CD4-positive, alpha-beta memory T cell (primary cell): Measurements from ENCODE around the gene DIAPH1. TPM values are rescaled to one million over a fixed set of nuclear protein-coding genes. Genes with fewer than 3 reads are reported as not detected.

Source experiments
- polyA plus RNA-seq, 2 donors: library from polyadenylated mRNA; unstranded; fragments of 300-500 nt; fragmentation: Illumina TruSeq; gene quantifications; one replicate each; pipeline ENCODE4 v1.2.3, GENCODE V29; 2021
- total RNA-seq, 2 experiments: library from RNA; stranded (reverse); gene quantifications; one replicate each; pipeline ENCODE4 v1.2.3, GENCODE V29; 2021

The DIAPH1 gene
- total and polyA plus RNA-seq, 4 experiments from 2014 or later, result 81.5 to 211 (median 178) TPM

Other genes starting within 250 kb of the DIAPH1 start
- gene PCDHGB3, start 248.8 kb downstream of the DIAPH1 start, total RNA-seq, result under 1 TPM; 0.50 to 0.76 TPM
- not detected for gene PCDHGB3, start 248.8 kb downstream of the DIAPH1 start, polyA plus RNA-seq
- gene PCDHGA6, start 245.1 kb downstream of the DIAPH1 start, total RNA-seq, result under 1 TPM; 0.50 to 0.76 TPM
- under 1 TPM in 1 of 2 donors, not detected in 1; 0.03 TPM for gene PCDHGA6, start 245.1 kb downstream of the DIAPH1 start, polyA plus RNA-seq
- gene PCDHGA7, start 236.3 kb downstream of the DIAPH1 start, total RNA-seq, result under 1 TPM; 0.26 to 0.44 TPM
- not detected for gene PCDHGA7, start 236.3 kb downstream of the DIAPH1 start, polyA plus RNA-seq
- under 1 TPM; 0.19 to 0.23 TPM for gene PCDHGB4, start 231.3 kb downstream of the DIAPH1 start, total RNA-seq
- under 1 TPM in 1 of 2 donors, not detected in 1; 0.13 TPM for gene PCDHGB4, start 231.3 kb downstream of the DIAPH1 start, polyA plus RNA-seq
- gene PCDHGA8, start 226.4 kb downstream of the DIAPH1 start, total RNA-seq, result under 1 TPM in 1 of 2 experiments, not detected in 1; 0.17 TPM
- gene PCDHGA8, start 226.4 kb downstream of the DIAPH1 start, polyA plus RNA-seq, result not detected
- under 1 TPM; 0.42 to 0.49 TPM for gene PCDHGB5, start 221.1 kb downstream of the DIAPH1 start, total RNA-seq
- under 1 TPM in 1 of 2 donors, not detected in 1; 0.39 TPM for gene PCDHGB5, start 221.1 kb downstream of the DIAPH1 start, polyA plus RNA-seq
- gene PCDHGA9, start 216.2 kb downstream of the DIAPH1 start, total RNA-seq, result under 1 TPM; 0.17 to 0.25 TPM
- gene PCDHGA9, start 216.2 kb downstream of the DIAPH1 start, polyA plus RNA-seq, result under 1 TPM in 1 of 2 donors, not detected in 1; 0.09 TPM
- under 1 TPM; 0.22 to 0.26 TPM for gene PCDHGB6, start 211.0 kb downstream of the DIAPH1 start, total RNA-seq
- under 1 TPM in 1 of 2 donors, not detected in 1; 0.11 TPM for gene PCDHGB6, start 211.0 kb downstream of the DIAPH1 start, polyA plus RNA-seq
- gene PCDHGA10, start 206.0 kb downstream of the DIAPH1 start, total RNA-seq, result under 1 TPM; 0.25 to 0.35 TPM
- gene PCDHGA10, start 206.0 kb downstream of the DIAPH1 start, polyA plus RNA-seq, result not detected
- gene PCDHGB7, start 201.3 kb downstream of the DIAPH1 start, total RNA-seq, result under 1 TPM; 0.32 to 0.33 TPM
- gene PCDHGB7, start 201.3 kb downstream of the DIAPH1 start, polyA plus RNA-seq, result under 1 TPM in 1 of 2 donors, not detected in 1; 0.03 TPM
- gene PCDHGA11, start 197.9 kb downstream of the DIAPH1 start, total RNA-seq, result under 1 TPM; 0.20 to 0.36 TPM
- gene PCDHGA11, start 197.9 kb downstream of the DIAPH1 start, polyA plus RNA-seq, result not detected
- under 1 TPM; 0.11 to 0.17 TPM for gene PCDHGA12, start 188.5 kb downstream of the DIAPH1 start, total RNA-seq
- gene PCDHGA12, start 188.5 kb downstream of the DIAPH1 start, polyA plus RNA-seq, result not detected
- under 1 TPM in 1 of 2 experiments, not detected in 1; 0.17 TPM for gene PCDHGC3, start 143.0 kb downstream of the DIAPH1 start, total RNA-seq
- gene PCDHGC3, start 143.0 kb downstream of the DIAPH1 start, polyA plus RNA-seq, result under 1 TPM in 1 of 2 donors, not detected in 1; 0.14 TPM
- gene PCDHGC4, start 134.0 kb downstream of the DIAPH1 start, total RNA-seq, result not detected
- gene PCDHGC4, start 134.0 kb downstream of the DIAPH1 start, polyA plus RNA-seq, result under 1 TPM in 1 of 2 donors, not detected in 1; 0.11 TPM
- gene PCDHGC5, start 129.9 kb downstream of the DIAPH1 start, total RNA-seq, result not detected
- not detected for gene PCDHGC5, start 129.9 kb downstream of the DIAPH1 start, polyA plus RNA-seq
- 10 to 100 TPM; 85.1 to 91.0 TPM for gene HDAC3, start 17.8 kb upstream of the DIAPH1 start, total RNA-seq
- 100 to 1,000 TPM in 1 of 2 donors, 10 to 100 TPM in 1; 92.8 to 137 TPM for gene HDAC3, start 17.8 kb upstream of the DIAPH1 start, polyA plus RNA-seq
- gene RELL2, start 18.0 kb upstream of the DIAPH1 start, total RNA-seq, result 10 to 100 TPM; 20.4 to 21.3 TPM
- gene RELL2, start 18.0 kb upstream of the DIAPH1 start, polyA plus RNA-seq, result 1 to 10 TPM; 3.0 to 5.4 TPM
- 100 to 1,000 TPM; 106 to 110 TPM for gene FCHSD1, start 32.4 kb upstream of the DIAPH1 start, total RNA-seq
- 1 to 10 TPM; 7.1 to 9.9 TPM for gene FCHSD1, start 32.4 kb upstream of the DIAPH1 start, polyA plus RNA-seq
- gene ARAP3, start 63.2 kb upstream of the DIAPH1 start, total RNA-seq, result 10 to 100 TPM; 14.7 to 16.4 TPM
- gene ARAP3, start 63.2 kb upstream of the DIAPH1 start, polyA plus RNA-seq, result under 1 TPM in 1 of 2 donors, not detected in 1; 0.73 TPM